Stimulated activated naive CD4-positive, alpha-beta T cell (primary cell): ENCODE data around the gene RHOH.
"Not testable (repeated sequence)": the region's sequence is repeated elsewhere in the genome, so short reads cannot be mapped to it uniquely, and the experiment has no call there.

Source experiments
- DNase-seq, 6 experiments: peaks; one replicate each; lab custom pipeline; 2025; lab: John Stamatoyannopoulos, UW

Gene RHOH

DNA sequence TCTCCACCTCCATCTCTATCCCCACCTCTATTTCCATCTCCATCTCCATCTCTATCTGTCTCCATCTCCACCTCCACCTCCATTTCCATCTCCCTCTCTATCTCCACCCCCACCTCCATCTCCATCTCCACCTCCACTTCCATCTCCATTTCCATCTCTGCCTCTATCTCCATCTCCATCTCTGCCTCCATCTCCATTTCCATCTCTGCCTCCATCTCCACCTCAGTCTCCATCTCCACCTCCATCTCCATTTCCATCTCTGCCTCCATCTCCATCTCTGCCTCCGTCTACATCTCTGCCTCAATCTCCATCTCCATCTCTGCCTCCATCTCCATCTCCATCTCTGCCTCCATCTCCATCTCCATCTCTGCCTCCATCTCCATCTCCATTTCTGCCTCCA, 97.5 kb downstream of the RHOH start:
- DNase-seq: no peak

GRCh38 chr4:40295030-40295429, 98.2 kb downstream of the RHOH start:
- not testable (repeated sequence) for DNase-seq

- no peak for DNase-seq
These were observed 98.7 kb downstream of the RHOH start for GRCh38 chr4:40295572-40295971.
